Keratinocyte (primary cell): Measurements from ENCODE around the gene TCF21. TPM values are rescaled to one million over a fixed set of nuclear protein-coding genes. Genes with fewer than 3 reads are reported as not detected.

ENCODE experiments used
- DNase-seq: peaks from one replicate; pipeline ENCODE4 v3.0.0-alpha.2; 2011; ENCODE audit warnings: low read depth, missing footprints, low spot score
- FAIRE-seq: peaks from 2 replicates; lab custom pipeline; 2011; peaks lifted over from hg19 to GRCh38; lab: Jason Lieb, UNC
- H2AFZ ChIP-seq: 2 replicates; pipeline ENCODE4 v1.6.0; 2012; ENCODE audit warnings: low read length, control low read depth, inconsistent platforms; ENCODE audit not compliant: control insufficient read depth
- H3K27ac ChIP-seq: 2 replicates; pipeline ENCODE4 v1.5.1; 2011; ENCODE audit warnings: low read length; ENCODE audit not compliant: control insufficient read depth, insufficient read depth
- H3K27me3 ChIP-seq: 3 replicates; pipeline ENCODE4 v1.6.0; 2011; ENCODE audit warnings: low read length; ENCODE audit not compliant: control insufficient read depth, insufficient read depth; ENCODE audit errors: extremely low read depth
- H3K36me3 ChIP-seq, 2 experiments: 2 replicates in 1 of 2; 3 replicates in 1 of 2; pipeline ENCODE4 v1.5.1; 2011; ENCODE audit warnings: low read length in 2 of 2, mild to moderate bottlenecking in 1 of 2; ENCODE audit not compliant: control insufficient read depth in 2 of 2, insufficient read depth in 2 of 2; ENCODE audit errors: extremely low read depth in 1 of 2
- H3K4me1 ChIP-seq: 3 replicates; pipeline ENCODE4 v1.5.1; 2011; ENCODE audit warnings: low read length; ENCODE audit not compliant: control insufficient read depth, insufficient read depth; ENCODE audit errors: extremely low read depth
- H3K4me2 ChIP-seq: 3 replicates; pipeline ENCODE4 v1.6.0; 2011; ENCODE audit warnings: low read depth, low read length; ENCODE audit not compliant: control insufficient read depth, insufficient read depth; ENCODE audit errors: extremely low read depth
- H3K4me3 ChIP-seq, 3 experiments: fragments of 200-600 bp in 1 of 3; sonication (generic) in 1 of 3; 2 replicates in 2 of 3; 3 replicates in 1 of 3; pipeline ENCODE4 v1.5.1; 2011 to 2016; ENCODE audit warnings: low read length in 3 of 3, mild to moderate bottlenecking in 3 of 3, control low read depth in 2 of 3, inconsistent platforms in 1 of 3, low read depth in 1 of 3, mixed read lengths in 1 of 3, mixed run types in 1 of 3, moderate library complexity in 1 of 3; ENCODE audit not compliant: control insufficient read depth in 2 of 3, insufficient read depth in 2 of 3; ENCODE audit errors: extremely low read depth in 1 of 3
- H3K79me2 ChIP-seq: 2 replicates; pipeline ENCODE4 v1.6.0; 2012; ENCODE audit warnings: low read length; ENCODE audit not compliant: control insufficient read depth, insufficient read depth
- H3K9ac ChIP-seq: 3 replicates; pipeline ENCODE4 v1.6.0; 2011; ENCODE audit warnings: low read length; ENCODE audit not compliant: control insufficient read depth, insufficient read depth; ENCODE audit errors: extremely low read depth
- H3K9me1 ChIP-seq: 3 replicates; pipeline ENCODE4 v1.6.0; 2011; ENCODE audit warnings: low read length; ENCODE audit not compliant: control insufficient read depth, insufficient read depth; ENCODE audit errors: extremely low read depth
- H3K9me3 ChIP-seq: 2 replicates; pipeline ENCODE4 v1.5.1; 2012; ENCODE audit warnings: low read depth, low read length; ENCODE audit not compliant: control insufficient read depth
- H4K20me1 ChIP-seq: 3 replicates; pipeline ENCODE4 v1.6.0; 2011; ENCODE audit warnings: low read length; ENCODE audit not compliant: control insufficient read depth, insufficient read depth; ENCODE audit errors: extremely low read depth
- EZH2 ChIP-seq: IDR thresholded peaks from one replicate; pipeline ENCODE4 v1.6.1; 2012; ENCODE audit warnings: inconsistent platforms, mild to moderate bottlenecking, low read length, moderate library complexity
- dilution Hi-C: fragments of 300-500 bp; cut with MboI; formaldehyde crosslinking; loops from one replicate; pipeline ENCODE4 v1.7.0; 2020; ENCODE audit warnings: low sequenced_read_pairs; ENCODE audit not compliant: extremely low pct_ligation_motif_present
- polyA plus RNA-seq, 5 experiments: library from polyadenylated mRNA; depleted of rRNA in 3 of 5; stranded (reverse) in 3 of 5; stranded (forward) in 1 of 5; unstranded in 1 of 5; fragments of >200 nt; gene quantifications; 1 replicate in 1 of 5; 2 replicates in 3 of 5; 3 replicates in 1 of 5; pipeline versions ENCODE4 v1.2.1 to v1.2.3, GENCODE V29; 2011 to 2012; ENCODE audit warnings: missing spikeins in 2 of 5, low read depth in 1 of 5, low replicate concordance in 1 of 5
- TF ChIP-seq, protein P1 (sequence below), 3 experiments: IDR thresholded peaks in 1 of 3; conservative IDR thresholded peaks in 1 of 3; optimal IDR thresholded peaks in 1 of 3; 2 replicates in 2 of 3; 3 replicates in 1 of 3; pipeline versions ENCODE3 to v1.5.1; 2011; ENCODE audit warnings: low read length in 3 of 3, mild to moderate bottlenecking in 3 of 3, moderate library complexity in 2 of 3, control low read depth in 1 of 3, inconsistent platforms in 1 of 3; ENCODE audit not compliant: insufficient read depth in 2 of 3; ENCODE audit errors: extremely low read depth in 1 of 3

TCF21 gene
- polyA plus RNA-seq, 1 donor (not counting 4 experiments of a cell fraction or from before 2014, with no cell fraction given): not detected

DNA sequence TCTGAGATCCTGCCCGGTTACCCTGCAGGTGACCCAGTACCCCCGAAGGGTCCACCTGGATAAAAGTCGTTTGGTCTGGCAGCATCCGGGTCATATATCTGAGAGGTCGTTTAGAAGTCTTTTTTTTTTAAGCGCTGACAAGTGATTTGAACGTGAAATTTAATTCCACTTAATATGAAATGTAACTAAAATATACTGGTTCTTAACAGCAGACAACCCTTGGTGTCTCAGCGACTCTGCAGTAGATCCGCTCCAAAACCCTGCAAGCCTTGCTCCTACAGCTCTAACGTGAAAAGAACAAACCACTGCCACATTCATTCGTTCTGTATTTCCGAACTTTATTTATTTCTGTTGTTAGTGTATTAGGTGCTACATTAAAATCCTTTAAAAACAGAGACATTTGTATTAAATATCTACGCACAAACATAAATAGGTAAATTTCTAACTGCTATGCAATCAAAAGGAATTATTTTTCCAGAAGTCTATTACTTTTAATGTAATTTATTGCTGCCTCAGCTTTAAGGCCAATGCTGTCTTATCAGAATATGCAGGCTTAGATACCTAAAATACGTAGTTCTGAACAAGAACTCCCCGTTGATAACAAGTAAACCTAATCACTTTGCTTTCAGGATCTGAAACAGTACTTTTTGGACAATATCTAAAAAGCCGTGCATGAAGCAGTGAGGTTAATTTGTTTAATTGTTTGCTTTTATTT is 33.5 kb upstream of the TCF21 start:
- TF ChIP-seq, protein P1, sequence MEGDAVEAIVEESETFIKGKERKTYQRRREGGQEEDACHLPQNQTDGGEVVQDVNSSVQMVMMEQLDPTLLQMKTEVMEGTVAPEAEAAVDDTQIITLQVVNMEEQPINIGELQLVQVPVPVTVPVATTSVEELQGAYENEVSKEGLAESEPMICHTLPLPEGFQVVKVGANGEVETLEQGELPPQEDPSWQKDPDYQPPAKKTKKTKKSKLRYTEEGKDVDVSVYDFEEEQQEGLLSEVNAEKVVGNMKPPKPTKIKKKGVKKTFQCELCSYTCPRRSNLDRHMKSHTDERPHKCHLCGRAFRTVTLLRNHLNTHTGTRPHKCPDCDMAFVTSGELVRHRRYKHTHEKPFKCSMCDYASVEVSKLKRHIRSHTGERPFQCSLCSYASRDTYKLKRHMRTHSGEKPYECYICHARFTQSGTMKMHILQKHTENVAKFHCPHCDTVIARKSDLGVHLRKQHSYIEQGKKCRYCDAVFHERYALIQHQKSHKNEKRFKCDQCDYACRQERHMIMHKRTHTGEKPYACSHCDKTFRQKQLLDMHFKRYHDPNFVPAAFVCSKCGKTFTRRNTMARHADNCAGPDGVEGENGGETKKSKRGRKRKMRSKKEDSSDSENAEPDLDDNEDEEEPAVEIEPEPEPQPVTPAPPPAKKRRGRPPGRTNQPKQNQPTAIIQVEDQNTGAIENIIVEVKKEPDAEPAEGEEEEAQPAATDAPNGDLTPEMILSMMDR (optimal IDR thresholded peaks at IDR 0.05 in 1 of 3, IDR thresholded peaks at IDR 0.05 in 1 of 3, conservative IDR thresholded peaks at IDR 0.05 in 1 of 3; ENCODE audit: extremely low read depth in 1 of 3, insufficient read depth in 2 of 3, low read length in 3 of 3): no peak
- TF ChIP-seq EZH2: no peak

DNA sequence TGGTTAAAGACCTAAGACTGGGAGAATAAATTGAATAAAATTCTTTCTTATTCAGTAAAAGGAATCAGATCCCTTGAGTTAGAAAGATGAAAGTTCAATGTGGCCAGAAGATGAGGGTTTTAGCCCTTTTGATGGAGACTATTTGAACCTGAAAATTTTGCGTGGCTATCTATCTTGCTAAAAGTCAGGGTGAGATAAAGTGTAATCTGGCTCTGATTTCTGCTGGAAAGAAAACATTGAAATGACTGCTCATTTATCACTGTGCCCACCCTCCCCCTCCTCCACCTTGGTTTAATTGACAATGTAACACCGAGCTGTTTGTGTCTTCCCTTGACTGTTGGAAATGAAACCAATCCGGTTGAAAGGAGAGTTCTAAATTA is 32.9 kb upstream of the TCF21 start:
- Histone ChIP-seq H3K4me3 (no peak overlapping the region), H3K9me1 (no peaks in the 10 kb centered on the region), H4K20me1 (no peaks in the 10 kb centered on the region), H3K79me2 (no peaks in the 10 kb centered on the region), H3K27me3 (peaks cover 39% of the 10 kb centered on the region), H3K4me1 (no peaks in the 10 kb centered on the region), H3K36me3 (no peaks in the 10 kb centered on the region), H2AFZ (no peak overlapping the region), H3K4me2 (no peak overlapping the region), H3K27ac (no peak overlapping the region), H3K9ac (no peak overlapping the region), H3K9me3 (no peaks in the 10 kb centered on the region)
- no peak for DNase-seq
- TF ChIP-seq, protein P1 (optimal IDR thresholded peaks at IDR 0.05 in 1 of 3, IDR thresholded peaks at IDR 0.05 in 1 of 3, conservative IDR thresholded peaks at IDR 0.05 in 1 of 3; ENCODE audit: extremely low read depth in 1 of 3, insufficient read depth in 2 of 3, low read length in 3 of 3): no peak
- TF ChIP-seq EZH2: peak; percentile 20
- FAIRE-seq: no peak
- dilution Hi-C loops: no loop called here

More for the DNA sequence above, 33.5 kb upstream of the TCF21 start:
- Histone ChIP-seq H3K9me1 (no peaks in the 10 kb centered on the region), H3K27me3 (peaks cover 39% of the 10 kb centered on the region), H3K9ac (no peak overlapping the region), H3K79me2 (no peaks in the 10 kb centered on the region), H3K27ac (no peak overlapping the region), H3K4me1 (no peaks in the 10 kb centered on the region), H3K36me3 (no peaks in the 10 kb centered on the region), H3K4me2 (no peak overlapping the region), H3K4me3 (no peak overlapping the region), H4K20me1 (no peaks in the 10 kb centered on the region), H2AFZ (no peak overlapping the region), H3K9me3 (no peaks in the 10 kb centered on the region)
- dilution Hi-C loops: no loop called here
- FAIRE-seq (no peak), DNase-seq (no peak)
